Suprapubic skin (tissue), 4 donors: Measurements from ENCODE around the gene AKIP1. TPM values are rescaled to one million over a fixed set of nuclear protein-coding genes. Genes with fewer than 3 reads are reported as not detected.
A peak's percentile ranks its signal among the peaks of the same experiment; 100 is the strongest.

Source experiments
- DNase-seq, 2 donors: peaks; one replicate each; pipeline ENCODE4 v3.0.0-alpha.2; 2019; ENCODE audit warnings: low spot score in 2 of 2
- H3K27ac ChIP-seq: fragments of 200-600 bp; sonication (generic); one replicate; pipeline ENCODE4 v1.5.1; 2019
- H3K27me3 ChIP-seq: fragments of 200-600 bp; sonication (generic); one replicate; pipeline ENCODE4 v1.5.1; 2019
- H3K36me3 ChIP-seq: fragments of 200-600 bp; sonication (generic); one replicate; pipeline ENCODE4 v1.5.1; 2019
- H3K4me1 ChIP-seq: fragments of 200-600 bp; sonication (generic); one replicate; pipeline ENCODE4 v1.5.1; 2019
- H3K4me3 ChIP-seq: fragments of 200-600 bp; sonication (generic); one replicate; pipeline ENCODE4 v1.5.1; 2019; ENCODE audit warnings: mild to moderate bottlenecking
- H3K9me3 ChIP-seq: fragments of 200-600 bp; sonication (generic); one replicate; pipeline ENCODE4 v1.5.1; 2019
- CTCF ChIP-seq, 2 donors: fragments of 200-600 bp in 1 of 2; fragments of 450-650 bp in 1 of 2; sonication (generic) in 1 of 2; IDR thresholded peaks; one replicate each; pipeline ENCODE4 v1.5.1; 2016 to 2019; ENCODE audit warnings: antibody characterized with exemption in 2 of 2, mild to moderate bottlenecking in 1 of 2, moderate library complexity in 1 of 2
- EP300 ChIP-seq: sonication (generic); formaldehyde crosslinking; IDR thresholded peaks from one replicate; pipeline ENCODE4 v1.6.1; 2017; ENCODE audit warnings: antibody characterized with exemption
- POLR2A ChIP-seq, 2 donors: fragments of 450-650 bp; IDR thresholded peaks; one replicate each; pipeline ENCODE4 v1.6.1; 2017; ENCODE audit warnings: antibody characterized with exemption in 2 of 2, mild to moderate bottlenecking in 2 of 2, moderate library complexity in 2 of 2
- POLR2AphosphoS5 ChIP-seq, 3 donors: sonication (generic); formaldehyde crosslinking; IDR thresholded peaks; one replicate each; pipeline ENCODE4 v1.6.1; 2017; ENCODE audit warnings: antibody characterized with exemption in 3 of 3
- whole genome bisulfite sequencing: methylation state at CpG from one replicate; pipeline ENCODE4 v1.1.5; 2018; 5-methylcytosine and 5-hydroxymethylcytosine counted together
- total RNA-seq, 4 donors: library from RNA; depleted of rRNA; stranded (reverse); fragments of >200 nt; gene quantifications; one replicate each; pipeline ENCODE4 v1.1.0, GENCODE V29; 2016

AKIP1 gene
- total RNA-seq, 4 donors from 2014 or later, result 4.6 to 15.7 (median 11.3) TPM

- H3K27me3 ChIP-seq, result no peaks in the 10 kb centered on the region
- H3K36me3 ChIP-seq, result no peaks in the 10 kb centered on the region
- H3K9me3 ChIP-seq, result no peaks in the 10 kb centered on the region
- peak; percentile 90 to 92 for DNase-seq
- 5% methylated on average over 20 of the region's 39 CpGs for WGBS
- TF ChIP-seq CTCF (IDR thresholded peaks at IDR 0.05) (no peak), POLR2AphosphoS5 (IDR thresholded peaks at IDR 0.05) (no peak), EP300 (no peak), POLR2A (IDR thresholded peaks at IDR 0.05) (no peak)
- H3K4me1 ChIP-seq, result peaks cover 35% of the 10 kb centered on the region
- peak overlapping the region; percentile 97 for H3K27ac ChIP-seq
- H3K4me3 ChIP-seq, result peak overlapping the region; percentile 72
These were observed 52.8 kb downstream of the AKIP1 start for GRCh38 chr11:8963569-8964323.

GRCh38 chr11:8964324-8965320, 53.6 kb downstream of the AKIP1 start, which contains the start of gene TMEM9B:
Gene TMEM9B, minus strand, starts transcription at chr11:8964442. Its CDS starts 129 bp downstream, at chr11:8964313.
- H3K4me1 ChIP-seq, result peaks cover 28% of the 10 kb centered on the region
- peak within 1 kb of the TSS; percentile 72 for H3K4me3 ChIP-seq
- peak; percentile 93 to 96 for DNase-seq
- peak within 1 kb of the TSS; percentile 97 for H3K27ac ChIP-seq
- no peaks in the 10 kb centered on the region for H3K36me3 ChIP-seq
- TF ChIP-seq POLR2A (IDR thresholded peaks at IDR 0.05) (peak in 1 of 2 donors; percentile 88), EP300 (no peak), CTCF (IDR thresholded peaks at IDR 0.05) (peak in 1 of 2 donors; percentile 15), POLR2AphosphoS5 (IDR thresholded peaks at IDR 0.05) (peak in 2 of 3 donors; percentile 36 to 86)
- under 1% methylated on average over 34 of the region's 67 CpGs for WGBS
- no peaks in the 10 kb centered on the region for H3K27me3 ChIP-seq
- no peaks in the 10 kb centered on the region for H3K9me3 ChIP-seq

GRCh38 chr11:8967184-8967583, 56.2 kb downstream of the AKIP1 start:
- Histone ChIP-seq H3K27me3 (no peaks in the 10 kb centered on the region), H3K27ac (no peak overlapping the region), H3K36me3 (no peaks in the 10 kb centered on the region), H3K4me1 (peaks cover 20% of the 10 kb centered on the region), H3K9me3 (no peaks in the 10 kb centered on the region), H3K4me3 (no peak overlapping the region)
- TF ChIP-seq CTCF (IDR thresholded peaks at IDR 0.05), result no peak
- no peak for TF ChIP-seq POLR2AphosphoS5 (IDR thresholded peaks at IDR 0.05)
- TF ChIP-seq EP300, result no peak
- no peak for TF ChIP-seq POLR2A (IDR thresholded peaks at IDR 0.05)
- no peak for DNase-seq
- 81% methylated on average over 8 of the region's 8 CpGs for WGBS

Other genes with a start within 250 kb of the AKIP1 start
- 10 to 100 TPM in 3 of 4 donors, 1 to 10 TPM in 1; 9.9 to 20.3 (median 11.7) TPM for gene TRIM66, start 228.5 kb upstream of the AKIP1 start, total RNA-seq
- gene RPL27A, start 228.4 kb upstream of the AKIP1 start, total RNA-seq, result 1,000 to 10,000 TPM in 3 of 4 donors, 100 to 1,000 TPM in 1; 822 to 1,505 (median 1,124) TPM
- gene C11orf16, start 21.8 kb downstream of the AKIP1 start, total RNA-seq, result not detected
- gene ASCL3, start 31.8 kb downstream of the AKIP1 start, total RNA-seq, result not detected
- 10 to 100 TPM; 27.4 to 63.9 (median 45.5) TPM for gene TMEM9B, start 53.3 kb downstream of the AKIP1 start, total RNA-seq
- gene NRIP3, start 92.8 kb downstream of the AKIP1 start, total RNA-seq, result 1 to 10 TPM in 1 of 4 donors, under 1 TPM in 3; 0.23 to 2.7 (median 0.89) TPM
- gene SCUBE2, start 180.4 kb downstream of the AKIP1 start, total RNA-seq, result 10 to 100 TPM in 3 of 4 donors, 1 to 10 TPM in 1; 3.8 to 36.0 (median 24.1) TPM